B cell (primary cell): ENCODE data around the gene ABHD2.

Experiments used
- EZH2 ChIP-seq: IDR thresholded peaks from 2 replicates; pipeline ENCODE4 v1.6.1; 2012; ENCODE audit warnings: borderline replicate concordance, low read depth, mild to moderate bottlenecking, moderate library complexity, low read length; ENCODE audit not compliant: insufficient read depth, poor library complexity, severe bottlenecking
- TF ChIP-seq, protein P1 (sequence below): fragments of 200-600 bp; IDR thresholded peaks from one replicate; pipeline ENCODE4 v1.8.0; 2022; ENCODE audit warnings: antibody characterized with exemption, mild to moderate bottlenecking

DNA sequence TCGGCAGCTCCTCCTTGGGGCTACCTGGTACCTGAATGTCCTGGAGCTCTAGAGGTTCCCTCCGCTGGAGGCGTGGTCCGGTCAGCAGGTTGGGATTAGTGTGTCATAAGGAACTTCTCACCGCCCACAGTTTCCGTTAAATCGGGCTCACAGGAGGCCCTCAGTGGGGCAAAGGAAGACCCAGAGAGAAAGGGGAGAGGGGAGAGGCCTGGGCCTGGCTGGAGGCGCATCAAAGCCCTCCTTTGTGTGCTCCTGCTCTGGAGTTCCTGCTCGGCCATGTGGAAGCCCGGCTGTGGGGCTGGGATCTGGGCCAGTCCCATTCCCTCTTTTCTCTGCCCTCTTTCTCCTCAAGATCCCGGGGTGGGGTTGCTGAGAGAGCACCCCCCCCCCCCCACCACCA, 133.3 kb downstream of the ABHD2 start, which contains the start of gene RLBP1:
- TF ChIP-seq, protein P1, sequence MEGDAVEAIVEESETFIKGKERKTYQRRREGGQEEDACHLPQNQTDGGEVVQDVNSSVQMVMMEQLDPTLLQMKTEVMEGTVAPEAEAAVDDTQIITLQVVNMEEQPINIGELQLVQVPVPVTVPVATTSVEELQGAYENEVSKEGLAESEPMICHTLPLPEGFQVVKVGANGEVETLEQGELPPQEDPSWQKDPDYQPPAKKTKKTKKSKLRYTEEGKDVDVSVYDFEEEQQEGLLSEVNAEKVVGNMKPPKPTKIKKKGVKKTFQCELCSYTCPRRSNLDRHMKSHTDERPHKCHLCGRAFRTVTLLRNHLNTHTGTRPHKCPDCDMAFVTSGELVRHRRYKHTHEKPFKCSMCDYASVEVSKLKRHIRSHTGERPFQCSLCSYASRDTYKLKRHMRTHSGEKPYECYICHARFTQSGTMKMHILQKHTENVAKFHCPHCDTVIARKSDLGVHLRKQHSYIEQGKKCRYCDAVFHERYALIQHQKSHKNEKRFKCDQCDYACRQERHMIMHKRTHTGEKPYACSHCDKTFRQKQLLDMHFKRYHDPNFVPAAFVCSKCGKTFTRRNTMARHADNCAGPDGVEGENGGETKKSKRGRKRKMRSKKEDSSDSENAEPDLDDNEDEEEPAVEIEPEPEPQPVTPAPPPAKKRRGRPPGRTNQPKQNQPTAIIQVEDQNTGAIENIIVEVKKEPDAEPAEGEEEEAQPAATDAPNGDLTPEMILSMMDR = no peak
- TF ChIP-seq EZH2 = no peak
